ENCODE data around the gene EEFSEC.

GRCh38 chr3:128228366-128228910 is 75.2 kb downstream of the EEFSEC start:
- TF ChIP-seq CTCF (IDR thresholded peaks at IDR 0.05): no peak
- TF ChIP-seq POLR2A (IDR thresholded peaks at IDR 0.05): no peak

Measured in adrenal gland (tissue), 5 donors.